Left ventricle myocardium inferior (tissue), 1 donor: ENCODE measurements around the gene MBOAT1. TPM values are rescaled to one million over a fixed set of nuclear protein-coding genes. Genes with fewer than 3 reads are reported as not detected.

Experiments
- DNase-seq: peaks from one replicate; pipeline ENCODE4 v3.0.0-alpha.2; 2020
- H3K27ac ChIP-seq: fragments of 200-600 bp; replicated peaks from 2 replicates; pipeline ENCODE4 v1.8.0; 2021
- H3K27me3 ChIP-seq: fragments of 200-600 bp; 2 replicates; pipeline ENCODE4 v1.8.0; 2021; ENCODE audit warnings: low read depth
- H3K36me3 ChIP-seq: fragments of 200-600 bp; 2 replicates; pipeline ENCODE4 v1.8.0; 2021
- H3K4me1 ChIP-seq: fragments of 200-600 bp; 2 replicates; pipeline ENCODE4 v1.8.0; 2021
- H3K4me3 ChIP-seq: fragments of 200-600 bp; 2 replicates; pipeline ENCODE4 v1.8.0; 2021; ENCODE audit warnings: mild to moderate bottlenecking, moderate library complexity
- H3K9me3 ChIP-seq: fragments of 200-600 bp; replicated peaks from 2 replicates; pipeline ENCODE4 v1.8.0; 2021
- intact Hi-C: fragments of 100-400 bp; cut with micrococcal nuclease; formaldehyde crosslinking; loops from one replicate; pipeline ENCODE4 v1.11.0; 2022
- total RNA-seq: library from RNA; stranded (reverse); fragmentation: NEBNext Ultra II Directional; extraction: Animal tissue kit (Norgen Biotek cat#: 25700); gene quantifications from one replicate; pipeline ENCODE4 v1.2.1, GENCODE V29; 2021
- TF ChIP-seq, protein P1 (sequence below): fragments of 200-600 bp; IDR thresholded peaks from 2 replicates; pipeline ENCODE4 v1.8.0; 2021; ENCODE audit warnings: antibody characterized with exemption, mild to moderate bottlenecking, borderline replicate concordance
- donor health status: DM: no; HTN: yes; CAD: no; lungs with severe emphysema.

The MBOAT1 gene
- total RNA-seq, 1 donor from 2014 or later, result 5.6 TPM

GRCh38 chr6:20236909-20237600 lies 24.8 kb upstream of the MBOAT1 start:
- Histone ChIP-seq H3K9me3 (no peaks in the 10 kb centered on the region), H3K4me3 (no peak overlapping the region), H3K27me3 (no peaks in the 10 kb centered on the region), H3K4me1 (no peaks in the 10 kb centered on the region), H3K36me3 (no peaks in the 10 kb centered on the region), H3K27ac (no peak overlapping the region)
- intact Hi-C loops, result no loop called here
- no peak for DNase-seq
- TF ChIP-seq, protein P1, sequence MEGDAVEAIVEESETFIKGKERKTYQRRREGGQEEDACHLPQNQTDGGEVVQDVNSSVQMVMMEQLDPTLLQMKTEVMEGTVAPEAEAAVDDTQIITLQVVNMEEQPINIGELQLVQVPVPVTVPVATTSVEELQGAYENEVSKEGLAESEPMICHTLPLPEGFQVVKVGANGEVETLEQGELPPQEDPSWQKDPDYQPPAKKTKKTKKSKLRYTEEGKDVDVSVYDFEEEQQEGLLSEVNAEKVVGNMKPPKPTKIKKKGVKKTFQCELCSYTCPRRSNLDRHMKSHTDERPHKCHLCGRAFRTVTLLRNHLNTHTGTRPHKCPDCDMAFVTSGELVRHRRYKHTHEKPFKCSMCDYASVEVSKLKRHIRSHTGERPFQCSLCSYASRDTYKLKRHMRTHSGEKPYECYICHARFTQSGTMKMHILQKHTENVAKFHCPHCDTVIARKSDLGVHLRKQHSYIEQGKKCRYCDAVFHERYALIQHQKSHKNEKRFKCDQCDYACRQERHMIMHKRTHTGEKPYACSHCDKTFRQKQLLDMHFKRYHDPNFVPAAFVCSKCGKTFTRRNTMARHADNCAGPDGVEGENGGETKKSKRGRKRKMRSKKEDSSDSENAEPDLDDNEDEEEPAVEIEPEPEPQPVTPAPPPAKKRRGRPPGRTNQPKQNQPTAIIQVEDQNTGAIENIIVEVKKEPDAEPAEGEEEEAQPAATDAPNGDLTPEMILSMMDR, result no peak

- TF ChIP-seq, protein P1, result no peak
- no peak for DNase-seq
- intact Hi-C loops, result no loop called here
These were observed 24.1 kb upstream of the MBOAT1 start for GRCh38 chr6:20236344-20236743.

GRCh38 chr6:20235041-20235440 lies 22.8 kb upstream of the MBOAT1 start:
- no peaks in the 10 kb centered on the region for H3K9me3 ChIP-seq
- no peak overlapping the region for H3K4me3 ChIP-seq
- intact Hi-C loops, result no loop called here

More at GRCh38 chr6:20236344-20236743, 24.1 kb upstream of the MBOAT1 start:
- Histone ChIP-seq H3K36me3 (no peaks in the 10 kb centered on the region), H3K4me3 (no peak overlapping the region), H3K27me3 (no peaks in the 10 kb centered on the region), H3K4me1 (no peaks in the 10 kb centered on the region), H3K9me3 (no peaks in the 10 kb centered on the region), H3K27ac (no peak overlapping the region)

DNA sequence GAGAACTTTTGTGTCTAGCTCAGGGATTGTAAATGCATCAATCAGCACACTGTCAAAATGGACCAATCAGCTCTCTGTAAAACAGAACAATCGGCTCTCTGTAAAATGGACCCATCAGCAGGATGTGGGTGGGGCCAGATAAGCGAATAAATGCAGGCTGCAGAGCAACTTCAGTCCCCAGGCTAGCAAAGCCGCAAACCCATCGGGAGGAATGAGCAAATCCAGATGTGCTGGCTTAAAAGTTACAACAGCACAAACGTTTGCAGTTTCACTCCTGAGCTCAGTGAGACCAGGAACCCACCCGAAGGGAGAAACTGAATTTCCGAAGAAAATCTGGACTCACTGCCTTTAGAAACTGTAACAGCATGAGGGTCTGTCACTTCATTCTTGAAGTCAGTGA lies 21.9 kb upstream of the MBOAT1 start:
- TF ChIP-seq, protein P1, result no peak
- no peaks in the 10 kb centered on the region for H3K36me3 ChIP-seq
- no peak overlapping the region for H3K27ac ChIP-seq
- H3K4me3 ChIP-seq, result no peak overlapping the region
- H3K9me3 ChIP-seq, result no peaks in the 10 kb centered on the region
- intact Hi-C loops, result no loop called here
- DNase-seq, result no peak
- peaks cover 5% of the 10 kb centered on the region for H3K4me1 ChIP-seq
- H3K27me3 ChIP-seq, result no peaks in the 10 kb centered on the region

More at GRCh38 chr6:20235041-20235440, 22.8 kb upstream of the MBOAT1 start:
- Histone ChIP-seq H3K4me1 (no peaks in the 10 kb centered on the region), H3K36me3 (no peaks in the 10 kb centered on the region), H3K27me3 (no peaks in the 10 kb centered on the region), H3K27ac (no peak overlapping the region)
- TF ChIP-seq, protein P1, result no peak
- no peak for DNase-seq

- Histone ChIP-seq H3K9me3 (no peaks in the 10 kb centered on the region), H3K36me3 (no peaks in the 10 kb centered on the region), H3K27me3 (no peaks in the 10 kb centered on the region), H3K4me3 (no peak overlapping the region), H3K27ac (no peak overlapping the region), H3K4me1 (peaks cover 7% of the 10 kb centered on the region)
- DNase-seq, result no peak
- TF ChIP-seq, protein P1, result no peak
- intact Hi-C loops, result no loop called here
These were observed 20.9 kb upstream of the MBOAT1 start for GRCh38 chr6:20233007-20233730.
